ENCODE data around the gene KSR1. TPM values are rescaled to one million over a fixed set of nuclear protein-coding genes. Genes with fewer than 3 reads are reported as not detected.

Gene KSR1
- total and polyA plus RNA-seq, 11 donors, result 6.1 to 31.1 (median 7.5) TPM

DNA sequence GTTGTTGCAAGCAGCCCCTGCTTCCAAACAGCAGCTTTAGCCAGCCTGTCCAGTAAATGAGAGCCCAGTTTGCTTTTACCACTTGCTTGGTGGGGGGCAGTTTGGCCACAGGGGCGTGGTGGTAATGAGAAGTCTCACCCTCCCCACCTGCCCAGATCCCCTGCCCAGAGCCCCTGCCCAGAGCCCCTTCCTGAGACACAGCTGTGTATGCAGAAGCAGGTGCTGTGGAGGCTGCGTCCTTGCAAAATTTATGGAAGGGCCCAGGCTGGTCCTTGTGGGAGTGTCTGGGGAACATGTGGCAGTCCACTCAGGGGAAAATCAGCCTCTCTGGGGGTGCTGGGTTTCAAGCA is 147.1 kb downstream of the KSR1 start:
- H3K4me3 ChIP-seq, result no peak overlapping the region
- no peak overlapping the region for H3K27ac ChIP-seq
- H3K36me3 ChIP-seq, result peaks cover 0 to 64% (median 49%) of the 10 kb centered on the region in 9 donors
- H3K27me3 ChIP-seq, result no peaks in the 10 kb centered on the region
- intact Hi-C loops (cut with DNase I), result loop anchor here (1.0 to 10.0 kb wide), 10 partner anchors 47 to 367 kb away; partner anchors contain the start of gene KSR1 (in 2 of the 10)
- WGBS, 4 donors, result 81 to 94% (median 91%) methylated on average over 2 of the region's 2 CpGs; no CpG with 5 or more reads in 1 of the 4 donors
- no peaks in the 10 kb centered on the region for H3K9me3 ChIP-seq
- TF ChIP-seq POLR2A (IDR thresholded peaks at IDR 0.05), result no peak
- TF ChIP-seq, protein P1, sequence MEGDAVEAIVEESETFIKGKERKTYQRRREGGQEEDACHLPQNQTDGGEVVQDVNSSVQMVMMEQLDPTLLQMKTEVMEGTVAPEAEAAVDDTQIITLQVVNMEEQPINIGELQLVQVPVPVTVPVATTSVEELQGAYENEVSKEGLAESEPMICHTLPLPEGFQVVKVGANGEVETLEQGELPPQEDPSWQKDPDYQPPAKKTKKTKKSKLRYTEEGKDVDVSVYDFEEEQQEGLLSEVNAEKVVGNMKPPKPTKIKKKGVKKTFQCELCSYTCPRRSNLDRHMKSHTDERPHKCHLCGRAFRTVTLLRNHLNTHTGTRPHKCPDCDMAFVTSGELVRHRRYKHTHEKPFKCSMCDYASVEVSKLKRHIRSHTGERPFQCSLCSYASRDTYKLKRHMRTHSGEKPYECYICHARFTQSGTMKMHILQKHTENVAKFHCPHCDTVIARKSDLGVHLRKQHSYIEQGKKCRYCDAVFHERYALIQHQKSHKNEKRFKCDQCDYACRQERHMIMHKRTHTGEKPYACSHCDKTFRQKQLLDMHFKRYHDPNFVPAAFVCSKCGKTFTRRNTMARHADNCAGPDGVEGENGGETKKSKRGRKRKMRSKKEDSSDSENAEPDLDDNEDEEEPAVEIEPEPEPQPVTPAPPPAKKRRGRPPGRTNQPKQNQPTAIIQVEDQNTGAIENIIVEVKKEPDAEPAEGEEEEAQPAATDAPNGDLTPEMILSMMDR (IDR thresholded peaks at IDR 0.05), result peak in 2 of 12 donors; percentile 4 to 5
- ATAC-seq, result no peak
- H3K4me1 ChIP-seq, result peaks cover 0 to 18% (median 7%) of the 10 kb centered on the region in 12 donors
- DNase-seq, result no peak

DNA sequence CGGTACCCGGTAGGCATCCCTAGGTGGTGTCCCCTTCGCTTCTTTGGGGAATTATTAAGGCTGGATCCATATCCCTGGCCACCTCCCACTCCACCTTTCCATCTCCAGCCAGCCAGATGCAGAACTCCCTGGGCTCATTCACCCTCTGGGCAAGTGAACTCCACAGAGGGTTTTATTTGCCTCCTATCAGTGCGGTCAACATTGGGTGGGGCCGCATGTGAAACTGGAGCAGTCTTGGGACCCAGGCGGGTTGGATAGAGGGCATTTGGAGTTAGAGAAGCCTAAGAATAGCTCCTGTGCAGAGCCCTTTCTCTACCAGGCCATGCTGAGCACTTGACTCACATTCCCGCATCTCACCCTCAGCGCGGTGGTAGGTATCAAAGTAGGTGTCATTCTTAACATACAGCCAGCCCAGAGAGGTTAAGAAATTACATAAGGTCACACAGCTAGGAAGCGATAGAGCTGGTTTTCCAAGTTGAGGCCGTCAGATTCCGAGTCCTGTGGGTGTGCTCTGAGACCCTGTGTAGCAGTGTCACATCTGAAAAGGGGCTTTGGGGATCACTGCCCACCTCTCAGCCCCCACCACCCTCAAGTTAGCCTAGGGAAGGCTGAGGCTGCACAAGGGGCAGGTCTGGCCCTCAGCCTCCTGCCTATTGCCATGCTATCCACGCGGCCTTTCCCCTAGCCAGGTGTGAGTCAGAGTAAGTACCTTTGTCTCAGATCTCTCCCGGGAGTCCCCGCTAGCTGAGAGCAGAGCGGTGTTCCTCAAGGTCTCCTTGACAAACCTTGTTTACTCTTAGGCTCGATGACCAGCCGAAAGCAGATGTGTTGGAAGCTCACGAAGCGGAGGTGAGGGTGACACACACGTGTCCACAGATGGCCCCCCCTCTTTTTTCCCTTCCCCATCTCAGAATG is 147.9 kb downstream of the KSR1 start:
- TF ChIP-seq, protein P1 (IDR thresholded peaks at IDR 0.05), result no peak
- no peak for TF ChIP-seq POLR2A (IDR thresholded peaks at IDR 0.05)
- DNase-seq (peak in 1 of 5 donors; percentile 38), ATAC-seq (no peak)
- H3K4me3 ChIP-seq, result no peak overlapping the region
- H3K27me3 ChIP-seq, result no peaks in the 10 kb centered on the region
- intact Hi-C loops (cut with DNase I), result loop anchor here (1.0 to 10.0 kb wide), 10 partner anchors 47 to 367 kb away; partner anchors contain the start of gene KSR1 (in 2 of the 10)
- peaks cover 0 to 69% (median 51%) of the 10 kb centered on the region in 9 donors for H3K36me3 ChIP-seq
- no peak overlapping the region for H3K27ac ChIP-seq
- H3K4me1 ChIP-seq, result peaks cover 0 to 18% (median 7%) of the 10 kb centered on the region in 12 donors
- 96 to 97% (median 96%) methylated on average over 22 of the region's 22 CpGs for WGBS, 4 donors
- no peaks in the 10 kb centered on the region for H3K9me3 ChIP-seq

DNA sequence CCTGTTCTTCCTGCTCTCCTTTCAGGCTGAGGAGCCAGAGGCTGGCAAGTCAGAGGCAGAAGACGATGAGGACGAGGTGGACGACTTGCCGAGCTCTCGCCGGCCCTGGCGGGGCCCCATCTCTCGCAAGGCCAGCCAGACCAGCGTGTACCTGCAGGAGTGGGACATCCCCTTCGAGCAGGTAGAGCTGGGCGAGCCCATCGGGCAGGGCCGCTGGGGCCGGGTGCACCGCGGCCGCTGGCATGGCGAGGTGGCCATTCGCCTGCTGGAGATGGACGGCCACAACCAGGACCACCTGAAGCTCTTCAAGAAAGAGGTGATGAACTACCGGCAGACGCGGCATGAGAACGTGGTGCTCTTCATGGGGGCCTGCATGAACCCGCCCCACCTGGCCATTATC is 149.2 kb downstream of the KSR1 start:
- 95 to 98% (median 97%) methylated on average over 20 to 25 of the region's 25 CpGs for WGBS, 4 donors
- H3K9me3 ChIP-seq, result no peaks in the 10 kb centered on the region
- H3K36me3 ChIP-seq, result peaks cover 0 to 81% (median 59%) of the 10 kb centered on the region in 9 donors
- TF ChIP-seq, protein P1 (IDR thresholded peaks at IDR 0.05), result no peak
- TF ChIP-seq POLR2A (IDR thresholded peaks at IDR 0.05), result no peak
- peak in 1 of 5 donors; percentile 46 for DNase-seq
- no peak for ATAC-seq
- H3K4me1 ChIP-seq, result peaks cover 0 to 18% (median 7%) of the 10 kb centered on the region in 12 donors
- no peak overlapping the region for H3K4me3 ChIP-seq
- intact Hi-C loops (cut with DNase I), result loop anchor here in 4 of 10 donors (5.0 to 10.0 kb wide), 4 partner anchors 149 to 267 kb away; no protein-coding TSS in a partner anchor
- H3K27me3 ChIP-seq, result no peaks in the 10 kb centered on the region
- H3K27ac ChIP-seq, result no peak overlapping the region

DNA sequence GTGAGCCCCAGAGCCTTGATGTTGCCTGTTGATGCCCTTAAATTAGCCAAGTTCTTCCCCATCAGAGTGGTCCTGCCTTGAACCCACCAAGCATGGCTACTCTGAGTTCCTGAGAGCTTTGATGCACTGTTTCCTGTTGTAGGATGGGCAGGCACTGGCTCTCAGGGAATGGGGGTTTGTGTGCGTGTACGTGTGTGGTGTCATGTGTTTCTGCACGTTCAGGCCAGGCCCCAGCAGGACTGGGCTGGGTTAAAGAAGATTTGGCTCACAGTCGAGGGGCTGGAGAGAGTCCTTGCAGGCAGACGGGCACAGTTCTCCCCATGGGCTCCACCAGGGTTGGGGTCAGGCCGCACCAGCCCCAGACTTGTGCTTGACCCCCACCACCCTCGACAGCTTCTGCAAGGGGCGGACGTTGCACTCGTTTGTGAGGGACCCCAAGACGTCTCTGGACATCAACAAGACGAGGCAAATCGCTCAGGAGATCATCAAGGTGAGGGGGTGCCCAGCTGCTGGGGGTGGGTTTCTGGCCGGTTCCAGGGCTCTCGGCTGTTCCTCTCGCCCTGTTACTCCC is 151.4 kb downstream of the KSR1 start:
- Histone ChIP-seq H3K36me3 (peaks cover 0 to 90% (median 74%) of the 10 kb centered on the region in 9 donors), H3K4me1 (peaks cover 0 to 10% (median 1%) of the 10 kb centered on the region in 12 donors), H3K27me3 (no peaks in the 10 kb centered on the region), H3K4me3 (no peak overlapping the region), H3K27ac (no peak overlapping the region), H3K9me3 (no peaks in the 10 kb centered on the region)
- intact Hi-C loops (cut with DNase I), result loop anchor here in 6 of 10 donors (2.0 to 10.0 kb wide), 6 partner anchors 43 to 265 kb away; no protein-coding TSS in a partner anchor
- TF ChIP-seq, protein P1 (IDR thresholded peaks at IDR 0.05), result no peak
- TF ChIP-seq POLR2A (IDR thresholded peaks at IDR 0.05), result no peak
- ATAC-seq (no peak), DNase-seq (peak in 1 of 5 donors; percentile 33)
- WGBS, 4 donors, result 89 to 92% (median 91%) methylated on average over 16 of the region's 16 CpGs
